ENCODE data around the gene CORO1A. TPM values are rescaled to one million over a fixed set of nuclear protein-coding genes. Genes with fewer than 3 reads are reported as not detected.
"Not testable (repeated sequence)": the region's sequence is repeated elsewhere in the genome, so short reads cannot be mapped to it uniquely, and the experiment has no call there.

The CORO1A gene
- total RNA-seq, 1 experiment from 2014 or later, result 11.1 TPM

DNA sequence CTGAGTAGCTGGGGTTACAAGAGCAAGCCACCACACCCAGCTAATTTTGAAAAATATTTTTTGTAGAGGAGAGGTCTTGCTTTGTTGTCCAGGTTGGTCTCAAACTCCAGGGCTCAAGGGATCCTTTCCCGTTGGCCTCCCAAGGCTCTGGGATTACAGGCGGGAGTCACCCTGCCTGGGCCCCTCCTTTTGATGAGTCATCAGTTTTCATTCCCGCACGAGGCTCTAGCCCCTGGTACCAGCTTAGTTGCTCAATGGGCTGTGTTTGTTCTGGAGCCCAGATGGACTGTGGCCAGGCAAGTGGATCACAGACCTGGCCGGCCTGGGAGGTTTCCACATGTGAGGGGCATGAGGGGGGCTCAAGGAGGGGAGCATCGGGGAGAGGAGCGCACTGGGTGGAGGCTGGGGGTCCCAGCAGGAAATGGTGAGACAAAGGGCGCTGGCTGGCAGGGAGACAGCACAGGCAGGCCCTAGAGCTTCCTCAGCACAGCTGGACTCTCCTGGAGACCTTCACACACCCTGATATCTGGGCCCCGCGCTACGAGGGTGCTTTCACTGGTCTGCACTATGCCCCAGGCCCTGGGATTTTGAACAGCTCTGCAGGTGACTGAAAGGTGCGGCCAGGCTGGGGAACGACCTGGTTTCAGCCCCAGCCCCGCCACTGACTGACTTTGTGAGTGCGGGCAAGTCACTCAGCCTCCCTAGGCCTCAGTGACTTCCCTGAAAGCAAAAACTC, 16.4 kb downstream of the CORO1A start:
- H3K36me3 Mint-ChIP-seq (ENCODE audit: insufficient read depth, unreplicated experiment); DNase-seq; H3K4me3 Mint-ChIP-seq (ENCODE audit: low read depth, unreplicated experiment); BruUV-seq (replicated peaks); H3K27me3 Mint-ChIP-seq (ENCODE audit: unreplicated experiment); CTCF ChIA-PET; H3K27ac Mint-ChIP-seq (ENCODE audit: unreplicated experiment); intact Hi-C loops (cut with micrococcal nuclease; ENCODE audit: unreplicated experiment); H3K4me1 Mint-ChIP-seq (ENCODE audit: low read depth, unreplicated experiment); H3K9me3 Mint-ChIP-seq (ENCODE audit: low read depth, unreplicated experiment): not testable (repeated sequence)

DNA sequence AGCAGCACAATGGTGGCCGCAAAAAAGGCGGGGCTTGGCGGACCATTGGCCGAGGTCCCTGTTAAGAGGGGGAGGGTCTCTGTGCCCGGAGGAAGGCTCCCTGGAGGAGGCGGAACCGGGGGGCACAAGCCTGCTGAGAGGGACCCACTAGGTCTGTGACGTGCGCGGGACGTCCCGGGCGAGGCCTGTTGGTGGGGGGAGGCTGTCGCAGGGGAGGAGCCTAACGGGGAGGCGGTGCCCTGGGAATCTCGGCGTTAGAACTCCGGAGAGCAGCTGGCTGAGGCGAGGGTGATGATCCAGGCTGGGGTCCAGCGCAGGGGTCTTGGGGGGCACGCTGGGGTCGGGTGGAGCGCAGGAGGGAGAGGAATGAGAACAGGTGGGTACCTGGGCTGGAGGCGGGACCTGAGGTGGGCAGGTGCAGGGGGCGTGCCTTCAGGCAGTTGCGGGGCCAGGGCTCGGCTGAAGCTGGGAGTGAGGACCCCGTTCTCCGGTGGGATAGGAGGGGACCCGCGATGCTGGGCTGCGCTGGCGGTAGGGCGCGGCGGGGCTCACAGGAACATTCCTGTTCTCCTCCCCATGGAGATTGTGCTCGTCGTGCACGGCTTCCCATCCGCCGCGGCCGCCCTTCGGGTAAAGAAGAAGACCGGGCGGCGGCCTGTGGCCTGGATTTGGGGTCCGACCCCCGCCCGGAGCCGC, 22.3 kb downstream of the CORO1A start:
- intact Hi-C loops (cut with micrococcal nuclease; ENCODE audit: unreplicated experiment); H3K27ac Mint-ChIP-seq (ENCODE audit: unreplicated experiment); H3K4me3 Mint-ChIP-seq (ENCODE audit: low read depth, unreplicated experiment); H3K9me3 Mint-ChIP-seq (ENCODE audit: low read depth, unreplicated experiment); CTCF ChIA-PET; H3K27me3 Mint-ChIP-seq (ENCODE audit: unreplicated experiment); H3K36me3 Mint-ChIP-seq (ENCODE audit: insufficient read depth, unreplicated experiment); H3K4me1 Mint-ChIP-seq (ENCODE audit: low read depth, unreplicated experiment): not testable (repeated sequence)
- DNase-seq, result peak; percentile 6
- BruUV-seq (replicated peaks), result TSS peak; percentile 80

DNA sequence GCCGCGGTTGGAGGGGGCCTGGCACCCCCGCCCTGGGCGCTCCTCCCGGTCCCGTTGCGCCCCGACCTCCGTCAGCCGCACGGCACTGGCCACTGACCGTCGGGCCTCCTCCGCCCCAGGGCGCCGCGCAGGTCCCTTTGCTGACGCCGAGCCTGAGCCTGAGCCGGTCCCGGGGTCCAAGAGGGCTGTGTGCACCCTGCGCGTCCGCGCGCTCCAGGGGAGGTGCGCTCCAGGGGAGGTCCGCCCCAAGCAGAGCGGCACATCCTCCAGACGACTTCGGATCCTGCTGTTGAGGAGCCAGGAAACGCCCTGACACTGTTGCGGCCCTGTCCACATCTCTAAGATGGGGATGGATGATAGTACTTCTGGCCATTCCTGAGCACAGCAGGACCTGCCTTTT, 22.9 kb downstream of the CORO1A start:
- H3K9me3 Mint-ChIP-seq (ENCODE audit: low read depth, unreplicated experiment); intact Hi-C loops (cut with micrococcal nuclease; ENCODE audit: unreplicated experiment); H3K27me3 Mint-ChIP-seq (ENCODE audit: unreplicated experiment); H3K36me3 Mint-ChIP-seq (ENCODE audit: insufficient read depth, unreplicated experiment); CTCF ChIA-PET; H3K4me1 Mint-ChIP-seq (ENCODE audit: low read depth, unreplicated experiment); H3K4me3 Mint-ChIP-seq (ENCODE audit: low read depth, unreplicated experiment); DNase-seq; H3K27ac Mint-ChIP-seq (ENCODE audit: unreplicated experiment); BruUV-seq (replicated peaks): not testable (repeated sequence)

DNA sequence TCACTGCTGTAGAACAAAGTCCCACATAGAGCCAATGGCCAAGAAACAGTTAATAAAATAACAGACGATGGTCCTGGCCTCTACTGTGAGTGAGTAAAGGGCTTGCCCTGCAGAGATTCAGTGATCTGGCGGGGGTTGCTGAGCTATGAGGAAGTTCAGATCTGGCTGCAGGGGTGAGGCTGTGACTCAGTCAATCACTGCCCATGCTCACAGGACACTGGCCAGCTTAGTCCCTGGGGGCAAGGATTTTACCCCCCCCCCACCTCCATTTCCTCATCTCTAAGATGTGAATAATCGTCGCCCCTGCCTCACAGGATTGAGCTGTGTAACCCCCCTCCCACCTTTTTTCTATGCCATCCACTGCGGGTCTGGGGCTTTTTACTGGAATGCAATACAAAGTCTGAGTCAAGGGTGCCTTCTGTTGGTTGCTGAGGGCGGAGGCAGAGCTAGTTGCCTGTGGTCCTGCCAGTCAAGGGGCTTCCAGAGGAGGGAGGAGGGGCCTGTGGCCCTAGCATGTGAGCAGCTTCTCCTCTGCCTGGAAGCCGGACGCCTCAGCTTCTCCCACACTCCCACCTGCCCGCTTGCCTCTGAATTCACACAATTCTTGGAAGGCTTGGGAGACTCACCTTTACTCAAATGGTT, 23.8 kb downstream of the CORO1A start:
- H3K27me3 Mint-ChIP-seq (ENCODE audit: unreplicated experiment); H3K9me3 Mint-ChIP-seq (ENCODE audit: low read depth, unreplicated experiment); H3K36me3 Mint-ChIP-seq (ENCODE audit: insufficient read depth, unreplicated experiment); H3K4me3 Mint-ChIP-seq (ENCODE audit: low read depth, unreplicated experiment); H3K4me1 Mint-ChIP-seq (ENCODE audit: low read depth, unreplicated experiment); H3K27ac Mint-ChIP-seq (ENCODE audit: unreplicated experiment); intact Hi-C loops (cut with micrococcal nuclease; ENCODE audit: unreplicated experiment): not testable (repeated sequence)
- CTCF ChIA-PET, result interaction anchor here (0.6 kb wide), 1 partner anchor 115 kb away, joined by 3 read pairs; the partner anchor contains the start of gene TBX6
- peak; percentile 53 for DNase-seq
- TSS peak; percentile 3 for BruUV-seq (replicated peaks)

DNA sequence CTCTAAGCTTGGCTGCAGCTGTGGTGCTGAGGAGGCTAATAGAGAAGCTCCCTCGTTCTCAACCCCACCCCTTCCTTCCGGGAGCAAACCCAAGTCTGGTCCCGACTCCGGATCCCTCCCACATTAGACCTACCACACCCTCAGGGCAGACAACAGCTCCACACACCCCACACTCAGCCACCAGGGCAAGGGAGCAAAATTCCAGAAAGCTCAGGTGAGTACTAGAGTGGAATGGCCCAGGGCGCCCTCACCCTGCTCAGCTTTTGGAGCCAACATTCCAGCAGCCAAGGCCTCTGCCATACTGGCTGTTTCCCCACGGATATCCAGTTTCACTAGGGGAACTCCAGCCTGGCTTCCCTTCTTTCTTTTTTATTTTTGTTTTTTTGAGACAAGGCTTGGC, 25.6 kb downstream of the CORO1A start:
- BruUV-seq (replicated peaks); H3K4me1 Mint-ChIP-seq (ENCODE audit: low read depth, unreplicated experiment); H3K36me3 Mint-ChIP-seq (ENCODE audit: insufficient read depth, unreplicated experiment); H3K4me3 Mint-ChIP-seq (ENCODE audit: low read depth, unreplicated experiment); H3K27ac Mint-ChIP-seq (ENCODE audit: unreplicated experiment); intact Hi-C loops (cut with micrococcal nuclease; ENCODE audit: unreplicated experiment); H3K27me3 Mint-ChIP-seq (ENCODE audit: unreplicated experiment); CTCF ChIA-PET; H3K9me3 Mint-ChIP-seq (ENCODE audit: low read depth, unreplicated experiment): not testable (repeated sequence)
- DNase-seq, result peak; percentile 53

DNA sequence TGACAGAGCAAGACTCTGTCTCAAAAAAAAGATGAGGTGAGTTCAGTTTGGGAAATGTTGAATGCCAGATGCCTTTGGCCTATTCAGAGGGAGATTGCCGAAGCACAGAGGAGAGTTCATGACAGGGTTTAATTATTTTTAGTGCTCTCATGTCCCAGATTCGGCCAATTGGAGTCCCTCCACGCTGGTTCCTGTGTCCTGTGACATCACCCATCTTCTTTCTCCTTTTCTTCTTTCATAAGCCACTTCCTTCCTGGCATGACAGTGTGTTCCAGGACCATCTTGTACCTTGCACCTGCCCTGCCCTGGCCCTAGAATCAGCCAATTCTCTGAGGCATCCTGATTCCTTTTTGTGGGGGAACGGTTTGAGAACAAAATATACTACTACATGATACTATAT, 28.0 kb downstream of the CORO1A start:
- H3K4me3 Mint-ChIP-seq (ENCODE audit: low read depth, unreplicated experiment); BruUV-seq (replicated peaks); DNase-seq; H3K4me1 Mint-ChIP-seq (ENCODE audit: low read depth, unreplicated experiment); H3K27me3 Mint-ChIP-seq (ENCODE audit: unreplicated experiment); H3K27ac Mint-ChIP-seq (ENCODE audit: unreplicated experiment); CTCF ChIA-PET; intact Hi-C loops (cut with micrococcal nuclease; ENCODE audit: unreplicated experiment); H3K9me3 Mint-ChIP-seq (ENCODE audit: low read depth, unreplicated experiment); H3K36me3 Mint-ChIP-seq (ENCODE audit: insufficient read depth, unreplicated experiment): not testable (repeated sequence)

DNA sequence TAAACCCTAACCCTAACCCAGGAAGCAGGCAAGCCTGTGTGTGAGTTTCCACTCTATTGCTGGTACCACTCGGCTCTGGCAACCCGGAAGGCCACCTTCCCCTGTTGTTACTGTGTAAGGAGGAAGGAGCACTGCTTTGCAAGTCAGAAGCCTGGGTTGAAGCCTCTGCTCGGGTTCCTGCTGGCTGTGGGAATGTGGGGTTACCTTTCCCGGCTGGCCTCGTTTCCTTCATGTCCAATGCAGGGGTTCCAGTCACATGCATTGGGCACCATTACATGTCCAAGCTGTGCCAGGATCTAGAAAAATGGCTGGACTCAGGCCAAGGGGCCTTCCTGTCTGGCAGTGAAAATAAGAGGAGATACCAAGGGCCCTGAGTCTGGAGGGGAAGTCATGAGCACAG, 33.7 kb downstream of the CORO1A start:
- H3K4me1 Mint-ChIP-seq (ENCODE audit: low read depth, unreplicated experiment); H3K9me3 Mint-ChIP-seq (ENCODE audit: low read depth, unreplicated experiment); BruUV-seq (replicated peaks); H3K27ac Mint-ChIP-seq (ENCODE audit: unreplicated experiment); H3K36me3 Mint-ChIP-seq (ENCODE audit: insufficient read depth, unreplicated experiment); H3K27me3 Mint-ChIP-seq (ENCODE audit: unreplicated experiment); CTCF ChIA-PET; H3K4me3 Mint-ChIP-seq (ENCODE audit: low read depth, unreplicated experiment); DNase-seq; intact Hi-C loops (cut with micrococcal nuclease; ENCODE audit: unreplicated experiment): not testable (repeated sequence)

Other genes starting within 250 kb of the CORO1A start
- gene TMEM219, start 221.5 kb upstream of the CORO1A start, total RNA-seq (2022), result 91.1 and 92.1 TPM in 2 replicates
- gene TAOK2, start 209.7 kb upstream of the CORO1A start, total RNA-seq (2022), result 75.9 and 76.2 TPM in 2 replicates
- gene HIRIP3, start 188.0 kb upstream of the CORO1A start, total RNA-seq (2022), result 26.3 and 28.5 TPM in 2 replicates
- 107 TPM in 2 replicates for gene INO80E, start 187.4 kb upstream of the CORO1A start, total RNA-seq (2022)
- gene DOC2A, start 172.6 kb upstream of the CORO1A start, total RNA-seq (2022), result 18.0 and 19.9 TPM in 2 replicates
- gene C16orf92, start 160.4 kb upstream of the CORO1A start, total RNA-seq (2022), result not detected in 2 replicates
- gene TLCD3B, start 152.3 kb upstream of the CORO1A start, total RNA-seq (2022), result 0.90 and 1.5 TPM in 2 replicates
- gene ALDOA, start 117.8 kb upstream of the CORO1A start, total RNA-seq (2022), result 1,549 and 1,562 TPM in 2 replicates
- gene PPP4C, start 107.6 kb upstream of the CORO1A start, total RNA-seq (2022), result 184 and 187 TPM in 2 replicates
- gene TBX6, start 91.7 kb upstream of the CORO1A start, total RNA-seq (2022), result 3.6 and 4.7 TPM in 2 replicates
- 21.1 and 28.0 TPM in 2 replicates for gene YPEL3, start 87.4 kb upstream of the CORO1A start, total RNA-seq (2022)
- gene GDPD3, start 70.1 kb upstream of the CORO1A start, total RNA-seq (2022), result 7.8 and 9.4 TPM in 2 replicates
- 69.9 and 82.1 TPM in 2 replicates for gene MAPK3, start 60.4 kb upstream of the CORO1A start, total RNA-seq (2022)
- gene BOLA2B, start 10.1 kb downstream of the CORO1A start, total RNA-seq (2022), result 166 and 171 TPM in 2 replicates
- gene SLX1A, start 10.3 kb downstream of the CORO1A start, total RNA-seq (2022), result 45.0 and 71.1 TPM in 2 replicates
- 39.5 and 46.4 TPM in 2 replicates for gene SULT1A3, start 15.7 kb downstream of the CORO1A start, total RNA-seq (2022)
- gene NPIPB13, start 64.9 kb downstream of the CORO1A start, total RNA-seq (2022), result 18.5 and 20.5 TPM in 2 replicates
- gene CD2BP2, start 171.7 kb downstream of the CORO1A start, total RNA-seq (2022), result 65.8 and 82.6 TPM in 2 replicates
- gene TBC1D10B, start 186.9 kb downstream of the CORO1A start, total RNA-seq (2022), result 66.4 and 69.5 TPM in 2 replicates
- gene MYL11, start 191.2 kb downstream of the CORO1A start, total RNA-seq (2022), result not detected in 2 replicates
- 1.5 and 1.9 TPM in 2 replicates for gene SEPTIN1, start 199.0 kb downstream of the CORO1A start, total RNA-seq (2022)
- 21.2 and 24.8 TPM in 2 replicates for gene ZNF48, start 211.8 kb downstream of the CORO1A start, total RNA-seq (2022)
- gene ZNF771, start 224.0 kb downstream of the CORO1A start, total RNA-seq (2022), result 11.3 and 12.2 TPM in 2 replicates
- gene DCTPP1, start 246.4 kb downstream of the CORO1A start, total RNA-seq (2022), result 120 and 124 TPM in 2 replicates

Measured in Calu3 (cell line).